GM08714 (cell line): ENCODE measurements around the gene HSPE1.

Source experiments
- H3K4me3 ChIP-seq: fragments of 200-500 bp; sonication (Bioruptor generic); 2 replicates; pipeline ENCODE4 v1.5.1; 2014; ENCODE audit warnings: mild to moderate bottlenecking, low read length, inconsistent platforms
- ZNF274 ChIP-seq: IDR thresholded peaks from 2 replicates; pipeline ENCODE4 v1.6.1; 2012; ENCODE audit warnings: mild to moderate bottlenecking, low read depth, low read length

Gene HSPE1

DNA sequence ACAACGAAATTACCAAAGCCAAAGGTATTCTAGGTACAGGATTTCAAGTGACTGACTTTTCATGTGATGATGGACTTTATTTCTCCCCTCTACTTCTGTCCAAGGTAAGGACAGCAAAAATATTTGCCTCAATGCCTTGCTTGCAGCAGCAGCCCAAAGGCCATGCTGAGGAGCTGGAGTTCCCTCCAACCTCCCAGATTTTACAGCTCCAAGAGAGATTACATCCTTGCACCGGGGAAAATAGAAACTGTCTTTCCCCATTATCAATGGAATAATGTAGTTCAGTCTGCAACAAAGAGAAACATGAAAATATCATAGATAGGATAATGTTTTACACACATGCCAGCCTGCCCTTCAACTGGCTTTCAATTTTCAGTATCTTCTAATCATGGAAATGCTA is 14.0 kb upstream of the HSPE1 start:
- TF ChIP-seq ZNF274 = no peak

DNA sequence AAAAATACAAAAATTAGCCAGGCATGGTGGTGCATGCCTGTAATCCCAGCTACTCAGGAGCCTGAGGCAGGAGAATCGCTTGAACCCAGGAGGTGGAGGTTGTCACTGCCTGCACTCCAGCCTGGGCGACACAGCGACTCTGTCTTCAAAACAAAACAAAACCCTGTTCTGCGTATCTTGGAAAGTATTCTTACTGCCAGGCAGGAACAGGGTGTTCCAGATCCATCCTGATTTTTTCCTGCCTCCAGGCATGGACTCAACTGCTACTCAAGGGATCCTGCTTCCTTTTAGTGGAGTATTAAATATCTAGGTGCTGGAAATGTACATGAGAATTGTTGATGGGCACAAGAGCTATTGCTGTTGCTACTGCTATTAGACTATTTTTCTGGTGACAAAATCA is 12.8 kb upstream of the HSPE1 start:
- TF ChIP-seq ZNF274 = no peak

More for the DNA sequence above, 14.0 kb upstream of the HSPE1 start:
- no peak overlapping the region for H3K4me3 ChIP-seq

DNA sequence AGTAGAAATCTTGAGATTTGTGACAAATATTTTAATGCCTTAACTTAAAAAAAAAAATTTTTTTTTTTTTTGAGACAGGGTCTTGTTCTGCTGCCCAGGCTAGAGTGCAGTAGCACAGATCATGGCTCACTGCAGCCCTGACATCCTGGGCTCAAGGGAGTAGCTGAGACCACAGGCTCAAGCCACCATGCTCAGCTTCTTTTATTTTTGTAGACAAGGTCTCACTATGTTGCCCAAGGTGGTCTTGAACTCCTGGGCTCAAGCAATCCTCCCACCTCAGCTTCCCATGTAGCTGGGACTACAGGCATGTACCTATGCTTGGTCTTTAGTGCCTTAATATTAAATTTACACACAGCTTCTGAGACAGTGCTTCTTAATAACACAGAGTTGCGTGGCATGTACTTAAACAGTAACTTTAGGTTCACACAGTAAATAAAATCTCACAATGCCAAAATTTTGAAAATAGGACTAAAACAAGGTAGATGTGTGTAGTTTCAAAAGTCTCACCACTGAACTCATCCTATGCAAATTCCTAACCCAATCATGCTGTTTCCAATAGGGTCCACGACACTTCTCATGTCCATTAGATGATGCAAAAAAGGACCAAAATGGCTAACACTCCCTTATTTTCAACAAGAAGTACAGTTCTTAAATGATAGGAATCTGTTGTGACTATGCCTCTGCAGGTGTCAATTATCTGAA is 4.6 kb upstream of the HSPE1 start:
- TF ChIP-seq ZNF274 = no peak
- H3K4me3 ChIP-seq = no peak overlapping the region; the same call in 1 of the 2 replicates

More for the DNA sequence above, 12.8 kb upstream of the HSPE1 start:
- H3K4me3 ChIP-seq = no peak overlapping the region

DNA sequence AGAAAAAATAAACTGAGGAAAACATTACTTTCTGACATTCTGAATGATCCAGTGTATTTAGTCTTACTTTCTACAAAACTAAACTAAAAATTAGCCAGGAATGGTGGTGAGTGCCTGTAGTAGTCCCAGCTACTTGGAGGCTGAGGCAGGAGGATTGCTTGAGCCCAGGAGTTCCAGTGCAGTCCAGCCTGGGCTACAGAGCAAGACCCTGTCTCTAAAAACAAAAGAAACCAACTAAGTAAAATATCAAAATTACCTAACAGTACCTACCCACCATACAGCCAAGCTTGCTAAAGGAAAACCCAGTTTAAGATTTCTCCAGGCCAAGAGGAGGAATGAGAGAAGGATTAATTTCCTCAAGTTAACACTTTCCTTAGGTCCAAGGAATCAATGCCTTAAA is 3.5 kb upstream of the HSPE1 start:
- no peak for TF ChIP-seq ZNF274
- H3K4me3 ChIP-seq = peak overlapping the region; percentile 55

DNA sequence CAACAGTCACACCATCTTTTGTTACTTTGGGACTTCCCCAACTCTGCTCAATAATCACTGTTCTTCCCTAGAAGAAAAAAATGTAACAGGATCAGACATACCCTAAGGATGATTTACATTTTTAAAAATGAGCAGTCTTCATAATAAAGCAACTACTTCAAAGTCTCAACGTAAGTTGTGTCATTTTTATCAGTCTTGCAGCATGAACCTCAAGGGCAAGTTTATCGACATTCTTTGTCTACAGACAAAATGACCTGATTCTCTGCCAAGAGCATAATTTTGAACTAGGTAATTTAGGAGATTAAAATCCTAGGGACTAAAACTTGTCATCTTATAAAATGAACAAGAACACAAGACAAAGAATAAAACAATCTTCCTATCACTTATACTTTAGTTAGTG is 2.9 kb upstream of the HSPE1 start:
- peak overlapping the region; percentile 88; the same call in 1 of the 2 replicates for H3K4me3 ChIP-seq
- TF ChIP-seq ZNF274 = no peak

DNA sequence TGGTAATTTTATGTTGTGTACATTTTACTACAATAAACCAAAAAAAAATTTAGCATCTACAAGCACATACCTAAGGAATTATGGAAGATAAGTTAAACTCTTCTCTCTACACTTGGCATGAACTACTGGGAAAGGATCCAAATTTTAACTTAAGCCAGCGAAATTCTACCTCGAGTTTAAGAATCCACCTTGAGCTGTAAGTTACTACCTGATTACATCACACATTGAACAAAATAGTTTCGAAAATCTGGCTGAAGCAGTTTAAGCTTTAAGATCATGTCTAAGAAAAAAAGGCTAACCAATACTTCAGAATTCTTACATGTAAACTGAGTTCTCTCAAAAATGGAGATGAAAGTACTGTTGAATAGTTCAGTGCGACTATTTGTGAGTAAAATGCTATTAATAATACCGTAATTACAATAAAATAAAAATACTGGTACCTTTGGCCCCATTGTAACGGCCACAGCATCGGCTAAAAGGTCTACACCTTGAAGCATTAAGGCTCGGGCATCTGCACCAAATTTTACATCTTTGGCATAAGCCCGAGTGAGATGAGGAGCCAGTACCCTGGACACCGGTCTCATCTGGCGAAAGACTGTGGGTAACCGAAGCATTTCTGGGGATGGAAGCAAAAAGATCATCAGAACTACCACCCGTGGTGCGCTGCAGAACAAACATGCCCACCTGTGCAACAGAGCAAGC is 1.8 kb upstream of the HSPE1 start:
- no peak for TF ChIP-seq ZNF274
- H3K4me3 ChIP-seq = peak overlapping the region; percentile 88

DNA sequence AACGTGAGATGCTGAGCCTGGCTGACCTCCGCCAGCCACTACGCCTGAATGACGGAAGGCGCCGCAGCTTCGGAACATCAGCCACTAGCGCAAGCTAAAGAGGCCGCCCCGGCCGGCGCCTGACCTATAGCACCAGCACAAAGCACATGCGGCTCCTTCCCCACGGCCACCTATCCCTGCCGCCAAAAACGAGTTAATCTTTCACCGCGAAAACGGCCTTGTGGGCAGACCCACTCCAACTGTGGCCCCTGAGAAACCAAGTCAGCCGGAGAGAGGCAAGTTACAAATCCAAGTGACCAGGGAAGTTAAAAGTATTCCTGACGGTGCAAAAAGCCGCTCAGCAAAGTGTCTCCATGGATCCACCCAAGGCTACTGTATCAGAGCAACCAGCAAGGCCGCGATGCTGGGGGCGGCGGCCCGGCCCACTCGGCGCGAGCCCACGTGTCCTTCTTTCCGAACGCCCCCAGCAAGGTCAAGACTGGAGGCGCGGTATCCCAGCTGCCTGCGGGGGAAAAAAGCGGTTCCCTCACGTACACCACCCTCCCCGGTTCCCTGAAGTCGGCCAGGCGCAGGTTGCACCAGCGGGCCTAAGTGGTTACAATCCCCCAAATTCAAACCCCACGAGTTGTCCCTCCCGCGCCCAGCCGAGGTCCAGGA is 1.1 kb upstream of the HSPE1 start:
- TF ChIP-seq ZNF274 = no peak
- peak overlapping the region; percentile 88 for H3K4me3 ChIP-seq

DNA sequence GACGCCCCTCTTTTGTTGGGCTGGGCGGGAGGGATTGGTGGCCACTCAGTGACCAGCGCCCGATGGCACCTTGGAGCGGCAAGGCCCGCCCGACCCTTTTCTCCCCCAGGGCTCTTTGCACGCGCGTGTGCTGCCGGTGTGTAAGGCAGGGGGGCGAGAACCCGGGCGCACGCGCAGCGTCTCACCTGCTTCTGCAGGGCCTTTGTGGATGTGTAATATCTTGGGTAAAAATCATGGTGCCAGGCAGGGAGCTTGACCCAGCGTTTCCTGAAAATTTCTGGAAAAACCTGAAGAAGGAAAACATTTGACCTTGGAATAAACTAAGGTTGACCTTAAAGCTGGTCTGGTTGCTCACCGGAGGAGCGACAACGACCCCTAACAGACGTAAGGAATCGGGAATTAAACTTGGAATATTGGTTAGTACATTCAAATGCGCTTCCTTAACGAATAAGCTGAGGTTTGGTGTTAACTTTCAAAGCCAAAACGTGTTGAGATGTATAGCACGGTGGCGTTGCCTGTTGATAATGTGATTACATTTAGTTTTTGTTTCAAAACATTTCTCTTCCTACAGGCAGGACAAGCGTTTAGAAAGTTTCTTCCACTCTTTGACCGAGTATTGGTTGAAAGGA is 438 bp downstream of the HSPE1 start:
- TF ChIP-seq ZNF274 = no peak
- H3K4me3 ChIP-seq = peak overlapping the region; percentile 99

DNA sequence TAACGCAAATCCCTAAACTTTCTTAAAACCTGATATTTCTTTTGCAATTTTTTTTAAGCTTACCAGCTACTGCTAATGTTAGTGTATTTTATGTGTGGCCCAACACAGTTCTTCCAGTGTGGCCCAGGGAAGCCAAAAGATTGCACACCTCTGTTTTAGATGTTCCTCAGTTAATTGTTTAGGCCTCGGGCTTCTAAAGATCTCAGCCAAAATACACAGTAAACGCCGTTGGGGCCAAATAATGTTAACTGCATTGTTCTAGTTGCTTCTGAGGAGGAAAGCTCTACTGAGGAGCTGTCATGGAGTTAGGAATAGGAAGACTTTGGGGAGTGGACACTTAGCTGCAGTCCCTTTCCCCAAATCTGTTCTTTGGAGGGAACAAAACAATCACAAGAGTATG is 2.0 kb downstream of the HSPE1 start:
- H3K4me3 ChIP-seq = peak overlapping the region; percentile 99
- TF ChIP-seq ZNF274 = no peak

DNA sequence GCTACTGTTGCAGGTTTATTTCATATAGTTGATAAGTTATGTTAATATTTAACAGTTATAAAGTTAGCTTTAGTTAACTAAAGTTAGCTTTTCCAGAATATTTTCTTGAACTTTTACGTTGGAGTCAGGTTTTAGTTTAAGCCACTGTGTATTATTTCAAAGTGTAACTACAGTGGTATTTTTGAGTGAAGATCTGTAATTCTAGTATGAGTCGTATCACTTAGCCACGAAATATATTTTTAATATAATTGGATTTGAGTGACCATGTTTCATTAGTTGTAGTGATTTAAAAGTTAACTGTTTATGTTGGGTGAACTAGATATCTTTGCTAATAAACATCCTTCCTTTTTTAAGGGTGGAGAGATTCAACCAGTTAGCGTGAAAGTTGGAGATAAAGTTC is 2.5 kb downstream of the HSPE1 start:
- TF ChIP-seq ZNF274 = no peak

DNA sequence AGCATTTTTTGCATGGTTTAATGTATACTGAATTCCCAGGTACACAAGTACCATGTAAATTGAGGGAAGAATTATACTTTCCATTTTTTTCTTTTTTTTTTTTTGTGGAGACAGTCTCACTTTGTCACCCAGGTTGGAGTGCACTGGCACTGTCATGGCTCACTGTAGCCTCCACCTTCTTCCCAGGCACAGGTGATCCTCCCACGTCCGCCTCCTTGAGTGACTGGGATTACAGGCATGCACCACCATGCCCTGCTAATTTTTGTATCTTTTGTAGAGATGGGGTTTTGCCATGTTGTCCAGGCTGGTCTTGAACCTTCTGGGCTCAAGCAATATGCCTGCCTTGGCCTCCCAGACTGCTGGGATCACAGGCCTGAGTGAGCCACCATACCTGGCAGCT is 3.8 kb downstream of the HSPE1 start:
- no peak overlapping the region for H3K4me3 ChIP-seq
- TF ChIP-seq ZNF274 = no peak

More for the DNA sequence above, 2.5 kb downstream of the HSPE1 start:
- H3K4me3 ChIP-seq = no peak overlapping the region; the same call in 1 of the 2 replicates

DNA sequence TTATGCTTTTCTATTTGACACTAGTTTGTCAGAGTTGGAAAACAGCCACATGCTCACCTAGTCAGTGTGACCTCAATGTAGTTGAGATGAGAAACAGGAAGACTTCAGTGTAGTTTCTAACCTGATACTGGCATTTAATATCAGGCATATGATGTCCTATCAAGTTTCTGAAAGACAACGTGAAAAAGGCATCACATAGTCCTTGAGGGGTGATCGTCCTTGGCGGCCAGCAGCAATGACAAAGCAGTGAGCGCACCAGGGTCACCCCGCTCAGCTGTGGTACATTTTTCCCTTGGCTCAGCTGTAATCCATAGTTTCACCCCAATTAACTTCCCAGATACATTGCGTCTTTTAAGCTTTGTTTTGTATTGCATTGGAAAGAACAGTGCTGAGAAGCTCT is 4.3 kb downstream of the HSPE1 start:
- no peak overlapping the region for H3K4me3 ChIP-seq
- no peak for TF ChIP-seq ZNF274

DNA sequence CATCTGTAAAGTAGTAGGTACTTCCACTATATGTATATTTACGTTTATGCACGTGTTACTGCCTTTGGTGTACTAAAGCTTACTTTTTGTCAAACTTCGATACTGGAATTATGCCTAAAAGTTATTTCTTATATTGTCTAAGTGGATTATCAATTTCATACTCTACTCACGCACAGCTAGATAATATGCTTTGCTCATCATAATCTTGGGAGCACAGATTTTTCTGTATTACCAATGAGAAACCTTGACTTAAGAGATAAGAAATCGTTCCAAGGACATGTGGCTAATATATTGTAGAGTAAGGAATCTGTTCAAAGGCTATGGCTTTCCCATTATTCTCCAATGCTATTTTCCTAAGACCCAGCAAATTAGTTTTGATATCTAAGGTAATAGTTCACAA is 6.5 kb downstream of the HSPE1 start:
- no peak overlapping the region for H3K4me3 ChIP-seq
- no peak for TF ChIP-seq ZNF274

DNA sequence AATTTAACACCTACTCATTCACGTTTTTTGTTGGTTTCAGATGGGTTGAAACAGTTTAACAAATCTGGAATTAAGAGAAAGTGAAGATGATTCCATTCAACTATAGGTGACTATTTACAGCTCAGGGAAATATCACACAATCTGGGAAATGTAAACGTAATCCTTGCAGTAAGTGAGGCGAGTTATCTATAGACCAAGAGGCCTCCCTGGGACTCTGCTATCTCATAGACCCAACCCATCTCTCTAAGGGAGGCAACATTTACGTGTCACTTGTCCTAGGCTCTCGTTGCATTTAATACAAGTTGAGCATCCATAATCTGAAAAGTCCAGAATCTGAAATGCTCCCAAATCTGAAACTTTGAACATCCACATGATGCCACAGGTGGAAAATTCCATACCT is 13.7 kb downstream of the HSPE1 start:
- no peak for TF ChIP-seq ZNF274
- H3K4me3 ChIP-seq = no peak overlapping the region
